ENCODE measurements around the gene RANBP1. TPM values are rescaled to one million over a fixed set of nuclear protein-coding genes. Genes with fewer than 3 reads are reported as not detected.

RANBP1 gene
- total RNA-seq, 1 experiment from 2014 or later = 1,003 TPM

DNA sequence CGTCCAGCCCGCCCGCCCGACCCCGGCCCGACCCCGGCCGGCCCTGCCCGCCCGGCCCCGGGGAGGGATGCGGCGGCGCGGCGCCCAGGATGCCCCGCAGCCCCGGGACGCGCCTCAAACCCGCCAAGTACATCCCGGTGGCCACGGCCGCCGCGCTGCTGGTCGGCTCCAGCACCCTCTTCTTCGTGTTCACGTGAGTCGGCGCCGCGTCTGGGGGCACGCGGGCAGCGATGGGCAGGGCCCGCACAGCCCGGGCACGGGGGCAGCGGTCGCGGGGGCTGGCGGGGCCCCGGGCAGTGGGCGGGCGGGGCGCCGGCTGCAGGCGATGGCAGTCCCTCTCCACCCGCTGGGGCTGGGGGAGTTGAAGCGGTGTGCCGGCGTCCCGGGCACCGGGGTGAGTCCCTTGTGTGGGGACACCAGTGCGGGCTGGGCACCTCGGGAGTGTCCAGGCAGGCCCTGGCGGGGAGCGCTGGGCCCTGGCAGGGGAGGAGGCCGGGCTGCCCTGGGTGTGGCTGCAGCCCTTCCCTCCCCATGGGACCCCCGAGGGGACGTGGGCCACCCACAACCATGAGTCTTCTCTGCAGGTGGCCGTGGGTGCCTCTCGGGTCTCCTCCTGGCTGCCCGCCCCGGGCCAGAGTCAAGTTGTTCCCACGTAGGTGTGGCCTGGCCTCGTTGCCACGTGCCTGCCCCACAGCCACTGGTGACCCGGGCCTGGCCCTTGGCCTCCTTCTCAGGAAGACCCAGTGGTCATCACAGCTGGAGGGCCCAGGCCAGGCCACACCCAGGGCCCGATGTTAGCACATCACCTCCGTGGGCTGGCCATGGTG is 16.2 kb downstream of the RANBP1 start:
- in situ Hi-C loops (cut with HindIII; ENCODE audit: low sequenced_read_pairs) = no loop called here
- DNase-seq (ENCODE audit: low spot score) = no peak

DNA sequence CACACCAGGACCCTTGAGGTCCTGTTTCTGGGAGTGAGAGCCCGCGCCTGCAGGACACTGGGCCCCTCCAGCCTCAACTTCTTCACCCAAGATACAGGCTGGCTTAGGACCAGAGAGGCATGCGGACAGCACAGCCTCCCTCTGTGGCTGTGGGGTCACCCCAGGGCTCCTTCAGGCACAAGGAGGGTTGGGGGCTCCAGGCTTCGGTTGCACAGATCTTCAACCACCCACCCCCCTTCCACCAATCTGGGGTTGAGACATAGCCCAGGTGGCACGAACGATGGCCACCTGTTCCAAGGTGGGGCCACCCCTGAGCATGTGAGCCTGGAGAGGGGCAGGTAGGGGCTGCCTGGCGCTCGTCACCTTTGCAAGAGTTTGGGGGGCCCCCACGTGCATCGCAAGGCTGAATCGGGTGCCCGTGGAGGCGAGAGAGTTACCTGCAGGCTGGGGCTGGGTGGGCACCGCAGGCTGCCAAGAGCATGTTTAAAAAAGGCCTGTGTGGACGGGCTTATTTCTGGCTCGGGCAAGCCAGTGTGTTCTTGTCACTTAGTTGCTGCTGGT is 16.9 kb downstream of the RANBP1 start:
- in situ Hi-C loops (cut with HindIII; ENCODE audit: low sequenced_read_pairs) = no loop called here
- no peak for DNase-seq (ENCODE audit: low spot score)

DNA sequence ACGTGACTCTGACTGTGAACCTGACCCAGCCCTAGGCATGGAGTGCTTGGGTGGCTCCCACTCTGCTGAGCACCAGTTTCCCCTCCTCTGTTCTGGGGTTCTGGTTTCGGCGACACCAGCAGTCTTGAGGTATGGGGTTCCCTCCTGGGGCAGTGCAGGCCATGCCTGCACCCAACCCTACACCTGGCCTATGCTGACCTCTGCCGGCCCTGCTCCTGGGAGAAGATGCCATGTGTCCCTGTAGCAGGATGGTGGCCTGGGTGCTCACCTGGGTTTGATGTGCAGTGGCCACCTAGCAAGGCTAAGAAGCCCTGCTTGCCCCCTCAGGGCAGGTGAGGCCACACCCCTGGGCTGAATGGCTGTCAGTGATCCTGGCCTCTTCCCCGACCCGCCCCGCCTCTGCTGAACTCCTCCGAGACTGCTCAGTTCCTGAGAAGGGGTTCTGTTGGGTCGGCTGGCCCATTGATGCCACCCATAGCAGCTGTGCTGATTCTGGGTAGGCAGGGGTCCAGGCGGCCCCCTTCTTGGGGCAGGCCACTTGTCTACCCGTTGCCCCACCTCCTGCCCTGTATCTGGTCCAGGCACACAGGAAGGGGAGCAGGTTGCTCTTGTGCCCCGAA is 18.1 kb downstream of the RANBP1 start:
- no peak for DNase-seq (ENCODE audit: low spot score)
- in situ Hi-C loops (cut with HindIII; ENCODE audit: low sequenced_read_pairs) = no loop called here

DNA sequence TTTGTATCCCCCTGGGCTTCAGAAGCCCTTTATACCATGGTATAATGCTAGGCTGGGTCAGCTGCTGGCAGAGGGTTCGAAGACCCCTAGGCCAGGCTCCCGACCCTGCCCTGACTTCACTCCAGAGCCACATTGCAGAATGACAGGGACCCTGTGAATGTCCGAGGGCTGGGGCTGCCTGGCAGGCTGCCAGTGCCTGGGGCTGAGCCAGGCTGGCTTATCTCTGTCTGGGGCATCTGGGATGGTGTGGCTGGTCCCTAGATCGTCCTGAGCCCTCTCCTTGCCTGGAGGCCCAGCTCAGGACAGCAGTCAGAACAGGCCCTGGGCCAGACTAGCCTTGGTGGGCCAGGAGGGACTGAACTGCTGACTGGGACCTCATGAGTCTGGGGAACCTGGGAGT is 19.4 kb downstream of the RANBP1 start:
- in situ Hi-C loops (cut with HindIII; ENCODE audit: low sequenced_read_pairs) = no loop called here
- no peak for DNase-seq (ENCODE audit: low spot score)

DNA sequence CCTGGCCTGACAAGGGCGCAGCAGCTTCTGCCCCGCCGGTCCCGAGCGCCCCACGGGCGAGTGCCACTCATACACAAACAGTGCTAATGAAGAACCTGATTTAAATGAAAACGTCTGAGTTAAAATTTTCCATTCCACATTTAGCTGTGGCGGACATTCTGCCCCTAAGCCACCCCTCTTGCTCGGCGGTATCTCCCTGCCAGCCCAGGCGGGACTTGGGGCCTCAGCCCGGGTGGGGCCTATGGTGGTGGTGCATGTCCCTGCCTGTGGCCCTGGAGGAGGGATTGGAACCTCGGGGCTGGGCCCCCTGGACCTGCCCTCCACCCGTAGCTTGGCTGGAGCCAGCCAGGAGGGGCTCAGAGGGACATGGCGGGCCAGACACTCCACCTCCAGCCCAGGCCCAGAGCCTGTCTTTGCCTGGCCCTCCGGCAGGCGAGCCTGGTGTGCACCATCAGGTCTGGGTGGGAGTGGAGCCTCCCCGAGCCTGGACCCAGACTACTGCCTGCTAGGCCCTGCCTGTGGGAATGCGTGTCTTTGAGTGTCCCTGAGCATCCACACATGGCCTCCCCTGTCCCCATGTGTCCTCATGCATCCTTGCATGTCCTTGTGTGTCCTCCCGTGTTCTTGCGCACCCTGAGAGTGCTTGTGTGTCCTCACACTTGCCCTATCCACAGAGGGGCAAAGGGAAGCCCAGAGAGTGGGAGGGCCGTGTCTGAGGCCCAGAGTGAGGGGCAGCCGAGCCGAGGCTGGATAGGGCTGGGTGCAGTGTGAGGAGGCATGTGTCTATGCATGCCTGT is 20.1 kb downstream of the RANBP1 start:
- in situ Hi-C loops (cut with HindIII; ENCODE audit: low sequenced_read_pairs) = no loop called here
- DNase-seq (ENCODE audit: low spot score) = no peak

DNA sequence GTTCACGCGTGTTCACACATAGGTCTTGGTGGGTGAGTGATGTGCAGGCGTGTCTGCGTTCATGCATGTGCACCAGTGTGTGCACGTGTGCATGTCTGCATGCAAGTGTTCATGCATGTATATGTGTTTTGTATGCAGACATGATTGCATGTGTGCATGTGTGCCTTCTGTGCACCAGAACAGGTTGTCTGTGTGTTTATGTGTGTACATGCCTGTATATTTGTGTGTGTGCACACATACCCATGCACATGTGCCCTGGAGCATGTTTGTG is 20.6 kb downstream of the RANBP1 start:
- no peak for DNase-seq (ENCODE audit: low spot score)
- in situ Hi-C loops (cut with HindIII; ENCODE audit: low sequenced_read_pairs) = no loop called here

DNA sequence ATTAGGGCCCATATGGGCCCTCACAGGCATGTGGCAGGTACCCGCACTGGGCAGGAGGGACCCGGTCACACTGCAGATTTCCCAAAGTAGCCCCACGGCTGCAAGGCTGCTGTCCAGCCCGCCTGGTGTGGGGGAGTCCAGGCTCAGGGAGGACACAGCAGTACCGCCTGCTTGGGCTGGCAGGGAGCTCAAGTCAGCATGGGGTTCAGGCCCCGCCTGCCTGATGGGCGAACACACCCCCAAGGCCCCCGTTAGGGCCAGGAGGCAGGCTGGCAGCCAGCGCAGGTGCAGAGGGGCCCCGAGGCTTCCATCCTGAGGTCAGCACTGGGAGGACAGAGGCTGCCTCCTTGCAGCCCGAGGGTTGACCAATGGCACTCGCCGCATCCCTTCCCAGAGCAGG is 21.2 kb downstream of the RANBP1 start:
- no peak for DNase-seq (ENCODE audit: low spot score)
- in situ Hi-C loops (cut with HindIII; ENCODE audit: low sequenced_read_pairs) = no loop called here

DNA sequence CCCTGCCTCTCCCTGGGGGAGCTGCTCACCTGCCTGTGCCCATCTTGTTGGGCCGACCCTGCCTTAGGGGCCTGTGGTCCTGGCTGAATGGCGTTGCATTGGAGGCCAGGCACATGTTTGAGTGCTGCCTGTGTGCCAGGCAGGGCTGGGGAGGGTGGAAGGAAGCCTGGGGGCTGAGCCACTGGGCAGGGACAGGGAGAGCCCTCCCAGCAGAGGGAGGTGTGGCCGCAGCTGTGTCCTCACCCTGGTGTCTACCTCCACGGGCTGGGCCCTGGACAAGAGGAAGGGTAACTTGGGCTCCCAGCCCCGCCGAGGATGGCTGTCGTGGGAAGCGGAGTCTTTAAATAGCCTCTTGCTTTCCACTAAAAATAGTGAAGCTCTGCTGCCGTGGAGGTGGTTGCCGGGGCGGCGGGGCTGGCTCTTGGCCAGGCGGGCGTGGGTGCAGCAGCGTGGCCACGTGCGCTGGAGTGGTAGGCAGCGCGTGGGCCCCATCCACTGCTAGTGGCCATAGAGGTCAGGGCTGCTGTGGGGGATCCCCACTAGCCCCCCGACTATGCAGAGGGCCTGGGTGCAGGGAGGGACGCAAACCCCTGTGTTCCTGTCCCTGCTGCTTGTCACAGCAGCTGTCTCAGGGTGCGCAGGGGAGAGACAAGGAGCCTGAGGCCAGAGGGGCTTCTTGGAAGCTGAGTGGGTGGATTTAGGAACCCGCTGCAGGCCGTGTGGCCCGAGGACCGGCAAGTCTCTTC is 21.9 kb downstream of the RANBP1 start:
- in situ Hi-C loops (cut with HindIII; ENCODE audit: low sequenced_read_pairs) = no loop called here
- no peak for DNase-seq (ENCODE audit: low spot score)

DNA sequence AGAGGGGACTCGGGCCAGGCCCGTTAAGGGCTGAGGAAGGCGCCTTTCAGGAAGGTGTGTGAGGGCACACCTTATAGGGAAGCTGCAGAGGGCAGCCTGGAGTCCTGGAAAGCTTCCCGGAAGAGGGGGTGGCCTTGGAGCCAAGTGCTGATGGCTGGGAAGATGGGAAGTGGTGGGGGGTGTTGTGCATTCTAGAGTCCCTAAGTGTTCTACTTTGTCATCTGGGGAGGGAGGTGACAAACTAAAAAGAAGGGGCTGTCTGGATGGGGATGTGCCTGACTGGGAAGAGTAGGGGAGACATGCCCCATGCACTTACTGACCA is 22.5 kb downstream of the RANBP1 start:
- in situ Hi-C loops (cut with HindIII; ENCODE audit: low sequenced_read_pairs) = no loop called here
- DNase-seq (ENCODE audit: low spot score) = peak; percentile 48

DNA sequence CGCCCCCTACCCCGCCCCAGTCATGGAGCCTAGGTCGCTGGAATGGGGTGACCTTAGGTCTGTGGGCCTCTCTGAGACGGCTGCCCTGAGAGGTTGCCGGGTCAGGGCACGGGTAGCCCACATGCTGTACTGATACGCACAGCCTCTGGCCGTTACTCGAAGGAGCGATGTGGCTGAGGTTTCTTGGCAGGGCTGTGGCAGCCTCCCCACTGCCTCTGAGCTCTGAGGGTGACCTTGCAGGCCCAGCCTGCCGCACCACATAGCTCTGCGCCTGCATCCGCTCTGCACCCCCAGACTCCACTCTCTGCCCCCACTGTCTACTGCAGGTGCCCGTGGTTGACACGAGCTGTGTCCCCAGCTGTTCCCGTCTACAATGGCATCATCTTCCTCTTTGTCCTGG is 23.0 kb downstream of the RANBP1 start:
- in situ Hi-C loops (cut with HindIII; ENCODE audit: low sequenced_read_pairs) = no loop called here
- no peak for DNase-seq (ENCODE audit: low spot score)

DNA sequence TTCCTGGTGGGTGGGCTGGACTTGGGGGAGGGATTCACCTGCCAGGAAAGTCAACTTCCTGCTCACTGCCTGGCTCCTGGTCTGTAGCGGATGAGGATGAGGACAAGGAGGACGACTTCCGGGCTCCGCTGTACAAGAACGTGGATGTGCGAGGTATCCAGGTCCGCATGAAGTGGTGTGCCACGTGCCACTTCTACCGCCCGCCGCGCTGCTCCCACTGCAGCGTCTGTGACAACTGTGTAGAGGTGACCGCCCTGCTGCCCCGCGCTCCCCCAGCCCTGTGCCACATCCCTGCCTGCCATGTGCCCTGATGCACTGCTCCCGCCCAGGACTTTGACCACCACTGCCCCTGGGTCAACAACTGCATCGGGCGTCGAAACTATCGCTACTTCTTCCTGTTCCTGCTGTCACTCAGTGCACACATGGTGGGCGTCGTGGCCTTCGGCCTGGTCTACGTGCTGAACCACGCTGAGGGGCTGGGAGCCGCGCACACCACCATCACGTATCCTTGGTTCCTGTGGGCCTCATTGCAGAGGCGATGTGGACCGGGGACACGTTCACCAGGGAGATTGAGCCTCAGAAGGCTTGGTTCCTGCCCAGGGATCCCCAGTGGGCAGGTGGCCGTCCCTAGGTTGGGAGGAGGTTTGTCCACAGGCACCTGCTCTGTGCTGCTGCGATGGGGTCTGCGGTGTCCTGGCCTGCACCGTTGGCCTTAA is 23.6 kb downstream of the RANBP1 start:
- in situ Hi-C loops (cut with HindIII; ENCODE audit: low sequenced_read_pairs) = no loop called here
- no peak for DNase-seq (ENCODE audit: low spot score)

DNA sequence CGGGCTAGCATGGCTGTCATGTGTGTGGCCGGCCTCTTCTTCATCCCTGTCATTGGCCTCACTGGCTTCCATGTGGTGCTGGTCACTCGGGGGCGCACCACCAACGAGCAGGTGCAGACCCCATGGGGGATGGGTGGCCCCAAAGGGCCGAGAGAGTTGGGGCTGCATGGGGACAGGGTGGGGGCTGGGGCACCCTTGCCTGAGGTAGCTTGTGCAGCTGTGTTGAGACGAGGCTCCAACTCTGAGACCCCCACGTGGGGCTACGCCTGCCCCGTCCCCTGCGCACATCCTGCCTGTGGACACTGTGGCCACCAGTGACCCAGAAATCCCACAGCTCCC is 24.2 kb downstream of the RANBP1 start:
- DNase-seq (ENCODE audit: low spot score) = no peak
- in situ Hi-C loops (cut with HindIII; ENCODE audit: low sequenced_read_pairs) = no loop called here

DNA sequence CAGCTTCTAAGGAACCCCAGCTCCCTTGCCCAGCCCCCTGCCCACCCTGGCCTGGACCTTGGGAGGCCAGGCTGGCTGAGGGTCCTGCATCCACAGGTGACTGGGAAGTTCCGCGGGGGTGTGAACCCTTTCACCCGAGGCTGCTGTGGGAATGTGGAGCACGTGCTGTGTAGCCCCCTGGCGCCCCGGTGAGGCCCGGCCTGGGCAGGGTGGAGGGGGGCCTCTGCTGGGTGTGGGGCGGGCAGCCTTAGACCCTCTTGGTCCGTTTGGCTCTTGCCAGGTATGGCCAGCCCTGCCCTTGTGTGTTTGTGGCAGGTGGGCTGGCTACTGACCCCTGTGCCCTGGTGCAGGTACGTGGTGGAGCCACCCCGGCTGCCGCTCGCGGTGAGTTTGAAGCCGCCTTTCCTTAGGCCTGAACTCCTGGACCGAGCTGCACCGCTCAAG is 24.6 kb downstream of the RANBP1 start:
- no peak for DNase-seq (ENCODE audit: low spot score)
- in situ Hi-C loops (cut with HindIII; ENCODE audit: low sequenced_read_pairs) = no loop called here

DNA sequence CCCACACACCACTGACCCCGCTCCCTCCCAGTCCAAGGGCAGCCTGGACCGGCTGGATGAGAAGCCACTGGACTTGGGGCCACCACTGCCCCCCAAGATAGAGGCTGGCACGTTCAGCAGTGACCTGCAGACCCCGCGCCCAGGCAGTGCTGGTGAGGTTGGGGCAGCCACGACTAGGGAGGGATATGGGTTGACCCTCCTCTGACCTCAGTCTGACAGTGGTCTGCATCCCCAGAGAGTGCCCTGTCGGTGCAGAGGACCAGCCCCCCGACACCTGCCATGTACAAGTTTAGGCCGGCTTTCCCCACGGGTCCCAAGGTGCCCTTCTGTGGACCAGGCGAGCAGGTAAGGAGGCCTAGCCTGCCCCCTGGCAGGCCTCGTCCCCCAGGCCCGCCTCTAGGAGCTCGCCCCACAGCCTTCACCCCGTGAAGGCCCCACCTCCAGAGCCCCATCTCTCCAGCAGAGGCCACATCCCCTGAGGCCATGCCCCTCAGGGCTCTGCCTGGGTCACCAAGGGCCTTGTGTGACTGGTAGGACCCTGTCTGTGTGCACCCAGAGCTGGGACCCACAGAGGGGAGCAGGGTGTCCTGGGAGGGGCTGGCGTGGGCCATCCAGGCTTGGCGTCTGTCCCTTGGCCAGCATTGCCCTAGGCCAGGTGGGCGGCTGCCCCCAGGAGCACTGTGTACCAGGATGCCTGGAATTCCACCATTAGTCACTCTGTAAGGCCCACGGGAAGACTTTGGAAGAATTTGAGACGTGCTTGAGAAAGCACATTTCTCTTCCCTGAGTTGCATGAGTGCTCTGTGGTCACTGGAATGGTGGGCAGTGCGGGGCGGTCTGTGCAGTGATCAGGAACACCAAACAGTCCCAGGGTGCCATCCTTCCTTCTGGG is 25.5 kb downstream of the RANBP1 start:
- DNase-seq (ENCODE audit: low spot score) = no peak
- in situ Hi-C loops (cut with HindIII; ENCODE audit: low sequenced_read_pairs) = no loop called here

DNA sequence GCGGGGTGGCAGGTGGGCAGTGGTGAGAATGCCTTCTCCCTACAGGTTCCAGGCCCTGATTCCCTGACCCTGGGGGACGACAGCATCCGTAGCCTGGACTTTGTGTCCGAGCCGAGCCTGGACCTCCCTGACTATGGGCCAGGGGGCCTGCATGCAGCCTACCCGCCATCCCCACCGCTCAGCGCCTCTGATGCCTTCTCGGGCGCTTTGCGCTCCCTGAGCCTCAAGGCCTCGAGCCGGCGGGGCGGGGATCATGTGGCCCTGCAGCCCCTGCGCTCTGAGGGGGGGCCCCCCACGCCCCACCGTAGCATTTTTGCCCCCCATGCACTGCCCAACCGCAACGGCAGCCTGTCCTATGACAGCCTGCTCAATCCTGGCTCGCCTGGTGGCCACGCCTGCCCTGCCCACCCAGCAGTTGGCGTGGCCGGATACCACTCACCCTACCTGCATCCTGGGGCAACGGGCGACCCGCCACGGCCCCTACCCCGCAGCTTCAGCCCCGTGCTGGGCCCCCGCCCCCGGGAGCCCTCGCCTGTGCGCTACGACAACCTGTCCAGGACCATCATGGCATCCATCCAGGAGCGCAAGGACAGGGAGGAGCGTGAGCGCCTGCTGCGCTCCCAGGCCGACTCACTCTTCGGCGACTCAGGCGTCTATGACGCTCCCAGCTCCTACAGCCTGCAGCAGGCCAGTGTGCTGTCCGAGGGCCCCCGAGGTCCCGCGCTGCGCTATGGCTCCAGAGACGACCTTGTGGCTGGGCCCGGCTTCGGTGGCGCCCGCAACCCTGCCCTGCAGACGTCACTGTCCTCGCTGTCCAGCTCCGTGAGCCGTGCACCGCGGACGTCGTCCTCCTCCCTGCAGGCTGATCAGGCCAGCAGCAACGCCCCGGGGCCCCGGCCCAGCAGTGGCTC is 27.1 kb downstream of the RANBP1 start:
- no peak for DNase-seq (ENCODE audit: low spot score)
- in situ Hi-C loops (cut with HindIII; ENCODE audit: low sequenced_read_pairs) = no loop called here

DNA sequence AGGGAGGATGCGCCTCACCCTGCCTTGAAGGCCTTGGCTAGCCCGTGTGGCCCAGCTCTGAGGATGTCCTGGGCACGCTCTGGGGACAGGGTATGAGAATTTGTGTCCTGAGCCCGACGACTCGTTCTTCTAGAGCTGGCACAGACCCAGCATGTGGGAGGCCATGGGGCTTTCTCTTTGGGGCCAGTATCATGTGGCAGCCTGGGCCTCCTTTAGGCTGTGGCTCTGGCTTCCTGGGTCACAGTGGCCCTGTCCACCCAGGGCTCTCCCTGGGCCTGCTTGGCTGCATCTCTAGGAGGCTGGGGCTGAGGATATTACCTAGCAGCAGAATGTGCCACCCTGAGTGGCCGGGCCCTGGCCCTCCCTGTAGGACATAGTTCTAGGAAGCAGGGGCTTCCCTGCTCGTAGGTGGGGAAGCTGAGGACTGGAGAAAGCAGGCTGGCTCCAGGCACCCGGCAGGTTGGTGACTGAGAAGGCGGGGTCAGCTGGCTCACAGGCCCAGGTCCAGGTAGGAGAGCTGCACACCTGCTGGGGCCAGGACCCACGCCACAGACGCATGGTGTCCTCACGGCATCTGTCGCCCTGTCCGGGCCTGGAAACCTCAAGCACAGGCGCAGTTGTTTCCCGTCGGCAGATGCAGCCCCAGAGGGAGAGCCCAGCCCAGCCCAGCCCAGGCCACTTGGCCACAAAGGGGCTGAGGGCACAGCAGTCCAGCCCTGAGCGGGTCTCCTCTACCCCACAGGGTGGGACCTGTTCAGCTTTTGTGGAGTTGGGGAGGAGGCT is 28.2 kb downstream of the RANBP1 start:
- peak; percentile 79 for DNase-seq (ENCODE audit: low spot score)
- in situ Hi-C loops (cut with HindIII; ENCODE audit: low sequenced_read_pairs) = no loop called here
